GM10266 (cell line): ENCODE measurements around the gene CENPN.

Source experiments
- DNase-seq: peaks from one replicate; pipeline ENCODE4 v3.0.0; 2012; ENCODE audit errors: extremely low spot score
- CTCF ChIP-seq: IDR thresholded peaks from 2 replicates; pipeline ENCODE4 v1.5.1; 2012; ENCODE audit warnings: mild to moderate bottlenecking, low read depth; ENCODE audit not compliant: control insufficient read depth, insufficient read depth; ENCODE audit errors: missing control alignments

CENPN gene

DNA sequence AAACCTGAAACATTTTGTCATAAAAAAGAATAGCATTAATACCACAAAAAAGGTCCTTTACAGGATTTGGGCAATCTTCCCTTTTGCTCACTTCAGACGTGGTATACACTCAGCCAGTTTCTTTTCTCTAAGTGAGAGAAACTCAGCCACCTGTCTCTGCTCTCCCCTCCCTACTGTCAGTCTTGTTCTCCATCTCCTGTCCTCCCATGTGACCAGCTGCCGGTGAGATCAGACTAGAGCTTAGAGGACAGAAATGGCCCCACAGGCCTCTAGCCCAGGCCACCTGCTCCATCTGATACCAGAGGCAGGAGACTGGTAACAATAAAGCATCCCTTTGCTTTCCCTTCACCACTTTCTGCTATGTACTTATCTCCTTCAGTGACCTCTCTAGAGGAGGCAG is 35.2 kb upstream of the CENPN start:
- DNase-seq, result peak; percentile 36
- TF ChIP-seq CTCF, result no peak

DNA sequence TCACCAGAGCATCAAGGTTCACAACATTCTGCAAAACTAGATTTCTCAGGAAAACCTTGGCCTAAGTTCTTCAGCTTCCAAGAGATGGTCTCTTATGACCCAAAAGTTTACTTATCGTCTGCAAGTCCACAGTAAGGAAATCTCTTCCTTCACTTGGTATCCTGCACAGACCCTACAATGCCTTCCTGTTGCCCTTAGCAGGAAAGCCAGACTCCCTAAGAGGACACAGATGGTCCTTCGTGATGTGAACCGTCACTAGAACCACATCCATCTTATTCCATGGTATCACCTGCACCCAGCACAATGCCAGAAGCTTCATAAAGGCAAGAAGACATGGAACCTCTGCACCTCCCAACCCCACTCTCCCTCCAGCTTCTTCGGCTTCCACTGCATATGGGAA is 34.4 kb upstream of the CENPN start:
- no peak for TF ChIP-seq CTCF
- no peak for DNase-seq

DNA sequence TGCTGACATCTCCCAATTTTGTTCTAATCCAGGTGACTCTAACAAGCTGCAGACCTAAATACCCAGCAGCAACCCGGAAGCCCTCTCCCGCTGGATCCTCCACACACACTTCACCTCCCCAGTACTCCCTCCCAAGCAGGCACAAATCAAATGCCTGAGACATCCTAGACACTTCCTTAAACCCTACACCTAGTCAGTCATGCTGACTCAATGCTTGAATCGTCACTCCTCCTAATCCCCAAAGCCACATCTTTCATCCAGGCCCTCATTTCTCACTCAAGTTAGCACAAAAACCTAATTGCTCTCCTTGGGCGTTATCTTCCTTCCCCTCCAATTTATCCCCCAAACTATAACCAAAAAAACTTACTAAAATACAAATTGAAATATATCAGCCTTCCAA is 33.0 kb upstream of the CENPN start:
- DNase-seq, result no peak
- no peak for TF ChIP-seq CTCF

- TF ChIP-seq CTCF, result peak; percentile 31
- DNase-seq, result no peak
Measured at GRCh38 chr16:80974649-80975376, 32.2 kb upstream of the CENPN start.

DNA sequence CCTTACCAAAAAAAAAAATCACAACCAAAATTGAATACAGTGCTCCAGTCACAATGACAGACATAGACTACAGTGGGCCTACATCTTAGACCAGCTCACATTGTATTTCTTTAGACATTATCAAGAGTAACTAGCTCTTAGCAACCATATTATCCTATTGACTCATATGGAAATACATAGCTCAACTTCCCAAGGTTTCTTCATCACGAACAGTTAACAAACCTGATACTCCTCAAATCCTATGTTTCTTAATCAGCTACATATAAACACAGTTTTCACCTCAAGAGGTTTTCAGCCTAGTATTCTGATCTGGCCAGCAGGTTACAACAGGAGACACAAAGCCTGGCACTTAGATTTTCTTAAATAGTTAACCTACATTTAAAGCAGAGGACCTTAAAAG is 30.1 kb upstream of the CENPN start:
- no peak for TF ChIP-seq CTCF
- DNase-seq, result no peak

- no peak for TF ChIP-seq CTCF
- no peak for DNase-seq
Measured at GRCh38 chr16:80981103-80981502, 25.9 kb upstream of the CENPN start.

- DNase-seq, result no peak
- no peak for TF ChIP-seq CTCF
Measured at GRCh38 chr16:80982646-80983045, 24.4 kb upstream of the CENPN start.
